ENCODE results near the gene ATOH8.

DNA sequence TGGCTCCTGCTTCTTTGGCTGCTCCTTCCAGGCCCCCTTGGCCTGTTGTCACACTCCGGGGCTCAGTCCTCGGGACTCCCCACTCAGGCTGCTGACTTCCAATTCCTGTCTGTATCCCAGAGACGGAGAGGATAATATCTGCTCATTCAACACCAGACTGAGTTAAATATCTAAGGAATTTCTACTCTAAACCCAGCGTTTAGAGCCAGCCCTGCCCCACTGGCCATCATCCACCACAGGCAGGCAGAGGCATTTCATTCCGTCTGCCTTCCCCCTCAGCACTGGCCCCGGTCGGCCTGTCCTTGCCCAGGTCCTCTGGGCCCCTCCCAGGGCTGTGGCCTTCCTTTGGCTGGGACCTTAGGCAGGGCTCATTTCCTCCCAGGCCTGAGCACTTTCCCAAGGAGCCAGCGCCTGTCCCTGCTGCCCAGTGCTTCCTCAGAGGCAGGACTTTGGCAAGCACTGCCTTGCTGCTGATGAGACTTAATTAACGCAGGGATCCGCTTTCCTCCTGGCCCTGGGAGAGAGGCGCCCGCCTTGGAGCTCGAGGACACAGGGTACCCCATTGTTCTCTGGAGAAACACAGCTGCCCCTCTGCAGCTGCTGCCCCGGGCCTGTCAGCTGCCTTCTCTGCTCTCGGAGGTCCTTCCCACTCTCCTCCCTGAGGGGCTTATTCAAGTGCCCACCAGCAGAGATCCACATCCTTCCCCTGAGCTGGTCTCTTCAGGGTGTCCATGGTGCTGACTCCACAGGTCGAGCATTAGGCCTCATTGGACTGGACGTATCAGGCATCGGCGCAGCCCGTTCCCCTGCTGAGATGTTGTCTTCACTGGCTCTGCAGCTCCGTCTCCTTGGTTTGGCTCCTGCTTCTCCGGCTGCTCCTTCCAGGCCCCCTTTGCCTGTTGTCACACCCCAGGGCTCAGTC is 42.8 kb downstream of the ATOH8 start:
- TF ChIP-seq YY1 (IDR thresholded peaks at IDR 0.05; ENCODE audit: insufficient read depth, insufficient read length) = no peak
- TF ChIP-seq ZNF274 (IDR thresholded peaks at IDR 0.05; ENCODE audit: low read depth, low read length) = no peak
- TF ChIP-seq SUZ12 (IDR thresholded peaks at IDR 0.05; ENCODE audit: extremely low read depth, insufficient read depth, insufficient read length) = no peak

Data from NT2/D1 (cell line).